Stimulated activated naive CD8-positive, alpha-beta T cell treated with anti-CD3 and anti-CD28 coated beads, Interleukin-15, amount 100 ng/mL, for 72 hours (primary cell): ENCODE measurements around the gene ZFR2.
"Not testable (repeated sequence)": the region's sequence is repeated elsewhere in the genome, so short reads cannot be mapped to it uniquely, and the experiment has no call there.

Source experiments
- ATAC-seq: fragments of 150-1000 bp; cut with Tn5 transposase; 2 replicates; pipeline ENCODE4 v1.10.0; 2021; ENCODE audit warnings: mild to moderate bottlenecking, moderate library complexity
- DNase-seq, 2 donors: peaks; one replicate each; pipeline ENCODE4 v3.0.0; 2021 to 2022
- H3K27ac Mint-ChIP-seq, 2 donors: one replicate each; pipeline ENCODE4 v1.8.0; 2022; ENCODE audit warnings: mild to moderate bottlenecking in 2 of 2, mixed read lengths in 2 of 2, moderate library complexity in 2 of 2
- H3K27me3 Mint-ChIP-seq: one replicate; pipeline ENCODE4 v1.8.0; 2022; ENCODE audit warnings: mixed read lengths
- H3K4me1 Mint-ChIP-seq: one replicate; pipeline ENCODE4 v1.8.0; 2022; ENCODE audit warnings: mild to moderate bottlenecking, mixed read lengths
- H3K4me3 Mint-ChIP-seq, 2 donors: one replicate each; pipeline ENCODE4 v1.8.0; 2022; ENCODE audit warnings: mild to moderate bottlenecking in 2 of 2, mixed read lengths in 2 of 2, moderate library complexity in 1 of 2
- H3K9me3 Mint-ChIP-seq, 2 donors: one replicate each; pipeline ENCODE4 v1.8.0; 2022; ENCODE audit warnings: mixed read lengths in 2 of 2

ZFR2 gene

GRCh38 chr19:3890591-3890990 is 21.8 kb upstream of the ZFR2 start:
- no peaks in the 10 kb centered on the region for H3K27me3 Mint-ChIP-seq
- no peak overlapping the region for H3K4me3 Mint-ChIP-seq
- H3K9me3 Mint-ChIP-seq = no peaks in the 10 kb centered on the region
- no peaks in the 10 kb centered on the region for H3K4me1 Mint-ChIP-seq
- DNase-seq (no peak), ATAC-seq (no peak)
- no peak overlapping the region for H3K27ac Mint-ChIP-seq

GRCh38 chr19:3882041-3882384 is 13.2 kb upstream of the ZFR2 start:
- no peak overlapping the region for H3K27ac Mint-ChIP-seq
- H3K27me3 Mint-ChIP-seq = peaks cover 52% of the 10 kb centered on the region
- H3K4me1 Mint-ChIP-seq = peaks cover 20% of the 10 kb centered on the region
- DNase-seq (no peak), ATAC-seq (no peak)
- H3K9me3 Mint-ChIP-seq = no peaks in the 10 kb centered on the region
- peak overlapping the region in 1 of 2 donors; percentile 4 for H3K4me3 Mint-ChIP-seq

DNA sequence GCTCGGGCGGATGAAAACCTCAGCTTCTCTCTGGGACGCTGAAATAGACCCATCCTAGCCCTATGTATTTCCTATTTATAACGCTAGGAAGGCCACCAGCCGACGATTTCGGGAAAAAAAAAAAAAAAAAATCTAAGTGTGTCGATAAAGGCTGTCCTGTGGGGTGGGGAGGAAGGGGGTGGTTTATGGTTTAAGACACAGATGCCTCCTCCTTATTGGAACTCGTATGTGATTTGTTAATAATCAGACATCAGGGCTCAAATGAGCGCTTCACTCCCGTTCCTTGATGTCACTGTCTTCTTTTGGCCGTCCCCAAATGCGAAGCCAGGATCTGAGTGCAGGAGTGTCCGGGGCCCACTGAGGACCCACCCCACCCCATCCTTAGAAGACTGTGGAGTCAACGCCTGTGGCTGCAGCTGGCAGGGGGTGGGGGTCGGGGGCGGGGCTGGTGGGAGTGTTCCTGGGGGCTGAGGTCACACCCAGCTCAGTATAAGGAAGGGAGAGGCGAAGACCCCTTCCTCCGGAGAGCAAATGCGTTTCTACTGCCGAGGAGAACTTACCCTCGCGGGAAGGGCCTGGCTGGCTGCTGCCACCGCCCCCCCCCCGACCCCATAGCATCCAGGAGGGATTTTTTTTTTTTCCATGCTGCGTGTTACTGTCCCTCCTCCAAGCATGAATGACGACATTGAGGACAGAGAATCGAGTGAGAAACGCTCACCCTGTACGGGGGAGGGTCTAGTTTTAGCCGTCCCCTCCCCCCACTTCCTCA is 12.6 kb upstream of the ZFR2 start:
- H3K27me3 Mint-ChIP-seq = peaks cover 52% of the 10 kb centered on the region
- no peak for ATAC-seq
- H3K4me3 Mint-ChIP-seq = peak overlapping the region in 1 of 2 donors; percentile 4

DNA sequence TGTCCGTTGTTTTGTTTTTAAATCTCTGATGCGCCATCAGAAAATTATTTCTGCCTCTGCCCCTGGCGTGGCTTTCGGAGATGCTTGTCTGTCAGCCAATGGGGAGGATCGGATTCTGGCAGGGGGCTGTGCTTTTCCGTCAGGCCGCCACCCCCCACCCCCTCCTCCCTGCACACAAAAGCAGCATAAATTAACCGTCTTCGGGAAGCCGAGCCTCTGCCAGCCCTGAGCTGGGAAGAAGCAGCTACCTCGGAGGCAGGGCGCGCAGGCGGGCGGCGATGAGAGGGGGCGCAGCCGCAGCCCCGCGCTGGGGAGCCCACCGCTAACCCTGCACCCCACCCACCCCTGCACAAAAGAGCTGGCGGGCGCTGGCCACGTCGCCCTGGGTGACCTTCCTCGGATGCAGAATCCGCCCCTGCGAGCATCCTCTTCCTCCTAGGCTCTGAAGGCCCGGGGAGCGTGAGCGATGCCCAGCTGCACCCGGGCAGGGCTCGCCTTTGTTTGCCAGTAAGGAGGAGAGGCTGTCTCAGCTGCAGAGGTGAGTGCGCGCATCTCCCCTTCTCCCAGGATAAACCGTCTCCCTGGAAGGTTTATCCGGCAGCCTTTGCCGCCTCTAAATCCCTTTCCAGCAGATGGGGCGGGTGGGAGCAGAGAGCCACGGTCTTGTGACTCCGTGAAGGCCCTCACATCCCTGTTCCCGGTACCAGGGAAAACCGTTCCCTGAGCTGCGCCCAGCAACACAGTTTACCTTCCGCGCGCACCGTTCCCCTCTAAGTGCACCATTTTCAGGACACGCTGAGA is 11.8 kb upstream of the ZFR2 start, which contains the start of gene ATCAY:
TSS of gene ATCAY (plus strand) at position 215 of the 801 bp plus-strand sequence. CDS start 5,083 bp downstream, outside the sequence.
- Mint-ChIP-seq H3K9me3 (no peaks in the 10 kb centered on the region), H3K4me3 (peak within 1 kb of the TSS in 1 of 2 donors; percentile 51), H3K27me3 (peaks cover 52% of the 10 kb centered on the region), H3K27ac (no peak within 1 kb of the TSS), H3K4me1 (peaks cover 20% of the 10 kb centered on the region)
- no peak for DNase-seq
- no peak for ATAC-seq

More for the DNA sequence above, 12.6 kb upstream of the ZFR2 start:
- peaks cover 20% of the 10 kb centered on the region for H3K4me1 Mint-ChIP-seq
- DNase-seq = no peak
- H3K9me3 Mint-ChIP-seq = no peaks in the 10 kb centered on the region
- no peak overlapping the region for H3K27ac Mint-ChIP-seq

DNA sequence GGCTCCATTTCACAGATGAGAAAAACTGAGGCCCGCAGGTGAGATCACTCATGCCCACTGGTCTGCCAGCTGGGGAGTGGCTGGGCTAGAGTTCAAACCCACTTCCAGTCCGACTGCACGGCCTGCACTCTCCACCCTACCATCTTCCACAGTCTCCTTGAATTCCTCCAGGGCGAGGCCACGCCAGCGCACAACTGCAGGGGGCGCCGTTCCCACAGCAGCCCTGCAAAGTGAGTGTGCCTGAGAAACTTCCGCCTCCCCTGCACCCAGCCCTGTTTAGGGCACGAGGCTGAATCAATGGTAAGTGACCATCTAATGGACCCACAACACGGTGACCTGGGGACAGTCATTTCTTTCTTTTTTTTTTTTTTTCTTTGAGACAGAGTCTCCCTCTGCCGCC is 10.8 kb upstream of the ZFR2 start:
- no peak overlapping the region for H3K27ac Mint-ChIP-seq

DNA sequence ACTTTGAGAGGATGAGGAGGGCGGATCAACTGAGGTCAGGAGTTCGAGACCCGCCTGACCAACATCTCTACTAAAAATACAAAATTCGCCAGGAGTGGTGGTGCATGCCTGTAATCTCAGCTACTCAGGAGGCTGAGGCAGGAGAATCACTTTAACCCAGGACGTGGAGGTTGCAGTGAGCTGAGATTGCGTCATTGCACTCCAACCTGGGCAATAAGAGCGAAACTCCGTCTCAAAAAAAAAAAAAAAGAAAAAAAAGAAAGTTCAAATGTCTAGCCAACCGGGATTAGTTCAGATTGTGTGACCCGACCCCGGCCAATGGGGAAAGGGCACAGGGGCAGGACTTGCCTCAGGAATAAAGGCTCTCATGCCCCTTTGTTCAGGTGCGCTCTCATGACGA is 5.9 kb upstream of the ZFR2 start:
- not testable (repeated sequence) for H3K27ac Mint-ChIP-seq, H3K4me1 Mint-ChIP-seq, H3K4me3 Mint-ChIP-seq, H3K9me3 Mint-ChIP-seq, DNase-seq, ATAC-seq
- peaks cover 50% of the 10 kb centered on the region for H3K27me3 Mint-ChIP-seq

More for the DNA sequence above, 10.8 kb upstream of the ZFR2 start:
- ATAC-seq (no peak), DNase-seq (no peak)
- peaks cover 62% of the 10 kb centered on the region for H3K27me3 Mint-ChIP-seq
- H3K4me3 Mint-ChIP-seq = no peak overlapping the region
- H3K4me1 Mint-ChIP-seq = peaks cover 20% of the 10 kb centered on the region
- H3K9me3 Mint-ChIP-seq = no peaks in the 10 kb centered on the region

DNA sequence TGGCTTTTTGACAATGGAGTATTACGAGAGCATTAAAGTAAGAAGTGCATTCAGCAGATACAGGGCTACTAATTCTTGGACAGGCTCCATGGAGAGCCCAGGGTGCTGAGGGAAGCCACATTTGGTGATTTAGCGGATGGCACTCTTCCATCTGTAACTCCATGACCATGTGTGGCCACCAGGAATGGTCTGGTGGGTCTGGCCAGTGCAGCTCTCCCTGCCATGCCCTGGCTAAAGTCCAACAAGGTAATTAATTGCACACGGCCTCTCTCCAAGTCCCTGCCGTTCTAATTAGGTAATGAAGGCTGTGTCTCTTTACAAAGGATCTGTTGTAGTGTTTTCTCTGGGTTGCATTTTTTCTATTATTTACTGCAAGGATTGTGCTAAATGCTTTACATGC is 4.3 kb upstream of the ZFR2 start:
- Mint-ChIP-seq H3K27me3 (peaks cover 51% of the 10 kb centered on the region), H3K27ac (no peak overlapping the region), H3K4me1 (peaks cover 7% of the 10 kb centered on the region), H3K9me3 (peaks cover 7 to 11% of the 10 kb centered on the region in 2 donors), H3K4me3 (no peak overlapping the region)
- DNase-seq = no peak
- no peak for ATAC-seq

DNA sequence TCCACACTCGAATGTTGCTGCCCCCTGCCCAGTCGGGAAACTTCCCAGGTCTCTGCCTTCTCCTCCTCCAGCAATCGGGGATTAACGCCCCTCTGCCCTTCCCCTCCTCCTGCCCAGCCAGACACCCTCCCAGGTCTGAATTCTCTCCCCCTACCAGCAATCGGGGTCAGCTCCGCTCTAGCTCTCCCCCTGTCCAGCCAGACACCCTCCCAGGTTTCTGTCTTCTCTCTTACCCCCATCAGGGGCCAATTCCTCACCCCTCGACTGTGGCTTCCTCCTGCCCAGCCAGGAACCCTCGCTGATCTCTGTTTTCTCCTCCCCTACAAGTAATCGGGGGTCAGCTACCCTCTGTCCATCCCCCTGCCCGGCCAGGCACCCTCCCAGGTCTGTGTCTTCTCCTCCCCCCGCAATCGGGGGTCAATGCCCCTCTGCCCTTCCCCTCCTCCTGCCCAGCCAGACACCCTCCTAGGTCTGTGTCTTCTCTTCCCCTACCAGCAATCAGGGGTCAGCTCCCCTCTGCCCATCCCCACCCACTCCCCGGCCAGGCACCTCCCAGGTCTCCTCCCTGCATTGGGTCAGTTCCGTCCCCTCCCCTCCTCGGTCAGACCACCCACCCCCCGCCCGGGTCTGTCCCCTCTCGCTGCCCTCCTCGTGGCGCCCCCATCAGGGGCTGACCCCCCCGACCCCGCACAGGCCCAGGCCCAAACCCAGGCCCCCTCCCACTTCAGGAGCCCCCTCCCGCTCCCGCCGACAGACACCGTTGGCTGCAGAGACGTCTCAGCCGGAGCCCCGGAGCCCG is 668 bp downstream of the ZFR2 start:
- peaks cover 7% of the 10 kb centered on the region for H3K4me1 Mint-ChIP-seq
- peaks cover 42% of the 10 kb centered on the region for H3K27me3 Mint-ChIP-seq
- H3K27ac Mint-ChIP-seq = no peak overlapping the region
- no peak overlapping the region for H3K4me3 Mint-ChIP-seq
- no peak for DNase-seq
- no peak for ATAC-seq
- H3K9me3 Mint-ChIP-seq = peaks cover 7 to 11% of the 10 kb centered on the region in 2 donors

DNA sequence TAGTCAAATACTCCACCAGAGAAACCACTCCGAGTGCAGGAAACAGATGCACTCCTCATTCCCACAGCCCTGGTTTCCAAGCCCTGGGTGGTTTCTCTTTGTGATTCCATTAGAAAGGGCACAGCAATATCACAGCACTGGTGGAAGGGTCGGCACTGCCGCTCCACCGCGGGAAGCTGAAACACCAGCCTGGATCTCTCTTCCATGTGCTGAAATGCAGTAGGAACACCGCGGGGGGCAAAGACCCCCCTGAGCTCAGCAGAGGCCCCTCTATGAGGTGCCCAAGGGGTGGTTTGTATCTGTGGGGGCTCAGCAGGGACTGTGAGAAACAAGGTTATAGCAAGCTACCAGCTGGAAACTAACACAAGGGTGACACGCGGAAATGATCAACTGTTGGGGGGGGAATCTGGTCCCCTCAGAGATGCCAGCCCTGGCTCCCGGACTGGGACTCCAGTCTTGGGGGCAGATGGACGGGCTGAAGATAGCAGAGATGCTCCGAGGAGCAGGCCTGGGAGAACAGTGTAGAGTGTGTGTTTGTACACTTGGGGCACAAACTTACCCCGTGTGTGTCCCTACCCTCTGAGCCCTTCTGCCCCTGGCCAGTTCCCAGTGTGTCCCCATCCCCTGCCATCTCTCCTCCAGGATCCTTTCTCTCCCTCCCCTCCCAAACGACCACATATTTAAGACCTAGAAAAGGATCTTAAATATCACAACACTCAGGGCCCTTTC is 1.8 kb downstream of the ZFR2 start:
- H3K4me3 Mint-ChIP-seq = no peak overlapping the region
- no peak for DNase-seq

DNA sequence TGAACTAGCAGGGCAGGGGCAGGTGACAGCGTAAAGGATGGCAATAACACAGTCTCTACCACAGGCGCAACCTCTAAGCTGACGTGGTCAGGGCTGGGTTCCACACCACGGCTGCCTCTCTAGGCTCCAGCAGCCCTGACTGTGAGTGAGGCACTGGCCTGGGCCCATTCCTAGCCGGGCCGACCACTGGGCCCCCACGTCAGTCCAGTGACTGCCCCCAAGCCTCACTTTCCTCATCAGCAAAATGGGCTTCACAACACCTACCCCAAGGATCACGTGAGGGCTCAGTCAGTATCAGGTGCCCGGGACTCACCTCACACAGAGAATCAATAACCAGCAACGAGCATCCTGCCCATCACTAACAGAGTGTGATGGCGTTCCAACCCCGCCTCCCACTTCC is 5.2 kb downstream of the ZFR2 start:
- peak overlapping the region in 1 of 2 donors; percentile 74 for H3K27ac Mint-ChIP-seq
- H3K4me1 Mint-ChIP-seq = no peaks in the 10 kb centered on the region
- H3K27me3 Mint-ChIP-seq = peaks cover 26% of the 10 kb centered on the region
- H3K9me3 Mint-ChIP-seq = no peaks in the 10 kb centered on the region
- DNase-seq (no peak), ATAC-seq (no peak)
- H3K4me3 Mint-ChIP-seq = no peak overlapping the region

More for the DNA sequence above, 1.8 kb downstream of the ZFR2 start:
- Mint-ChIP-seq H3K4me1 (peaks cover 7% of the 10 kb centered on the region), H3K27me3 (peaks cover 42% of the 10 kb centered on the region), H3K9me3 (peaks cover 7 to 11% of the 10 kb centered on the region in 2 donors), H3K27ac (no peak overlapping the region)
- ATAC-seq = no peak

DNA sequence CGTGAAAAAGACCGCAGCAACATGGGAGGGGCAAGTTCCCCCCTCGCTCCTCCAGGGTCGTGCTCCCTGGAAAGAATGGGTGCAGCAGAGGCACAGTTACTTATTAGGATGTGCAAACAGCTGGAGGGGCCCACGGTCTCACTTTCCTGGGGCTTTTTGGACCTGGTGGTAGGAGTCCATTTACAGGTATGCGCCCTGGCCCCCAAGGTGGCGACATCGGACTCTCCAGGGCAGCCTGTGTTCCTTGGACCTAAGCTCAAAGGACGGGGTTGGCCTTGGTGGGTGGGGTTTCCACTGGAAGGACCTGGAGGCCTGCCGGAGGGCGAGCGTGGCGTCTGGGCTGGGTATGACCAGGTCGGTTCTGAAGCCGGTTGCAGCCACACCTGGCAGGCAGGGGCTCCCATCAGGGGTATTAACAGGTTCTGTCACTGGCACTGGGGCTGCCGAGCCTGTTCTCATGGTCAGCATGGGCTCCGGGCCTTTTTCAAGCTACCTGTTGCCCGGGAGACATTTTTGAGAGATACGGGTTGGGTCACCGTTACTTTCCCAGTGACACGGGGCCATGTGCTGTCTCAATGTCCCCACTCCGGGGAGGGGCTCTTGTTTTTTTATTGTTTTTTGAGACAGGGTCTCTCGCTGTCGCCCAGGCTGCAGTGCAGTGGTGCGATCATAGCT is 5.9 kb downstream of the ZFR2 start:
- no peak for ATAC-seq

GRCh38 chr19:3860499-3860898 is 8.3 kb downstream of the ZFR2 start:
- DNase-seq (no peak), ATAC-seq (no peak)
- H3K27ac Mint-ChIP-seq = no peak overlapping the region
- no peaks in the 10 kb centered on the region for H3K9me3 Mint-ChIP-seq
- H3K4me1 Mint-ChIP-seq = no peaks in the 10 kb centered on the region
- no peak overlapping the region for H3K4me3 Mint-ChIP-seq
- H3K27me3 Mint-ChIP-seq = no peaks in the 10 kb centered on the region

More for the DNA sequence above, 5.9 kb downstream of the ZFR2 start:
- Mint-ChIP-seq H3K4me1 (no peaks in the 10 kb centered on the region), H3K27me3 (peaks cover 19% of the 10 kb centered on the region), H3K9me3 (no peaks in the 10 kb centered on the region), H3K4me3 (no peak overlapping the region), H3K27ac (peak overlapping the region in 1 of 2 donors; percentile 67)
- no peak for DNase-seq

DNA sequence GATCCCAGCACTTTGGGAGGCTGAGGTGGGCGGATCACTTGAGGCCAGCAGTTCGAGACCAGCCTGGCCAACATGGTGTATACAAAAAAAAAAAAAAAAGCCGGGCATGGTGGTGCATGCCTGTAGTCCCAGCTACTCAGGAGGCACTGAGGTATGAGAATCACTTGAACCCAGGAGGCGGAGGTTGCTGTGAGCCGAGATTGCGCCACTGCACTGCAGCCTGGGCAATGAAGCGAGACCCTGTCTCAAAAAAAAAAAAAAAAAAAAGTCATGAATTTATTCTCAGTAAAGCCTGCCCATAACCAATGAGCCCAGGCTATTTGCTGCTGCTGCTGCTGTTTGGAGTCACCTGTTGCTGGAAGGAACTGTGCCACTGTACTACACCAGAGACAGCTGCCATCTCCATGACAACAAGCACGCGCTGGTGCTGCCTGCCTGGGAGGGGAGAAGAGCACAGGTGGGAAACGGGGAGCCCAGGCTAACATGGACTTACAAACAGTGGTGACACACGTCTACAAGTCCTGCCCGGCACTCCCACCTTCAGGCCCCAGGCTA is 11.3 kb downstream of the ZFR2 start:
- Mint-ChIP-seq H3K27ac (no peak overlapping the region), H3K4me3 (no peak overlapping the region), H3K9me3 (peaks cover 1 to 2% of the 10 kb centered on the region in 2 donors), H3K4me1 (no peaks in the 10 kb centered on the region), H3K27me3 (no peaks in the 10 kb centered on the region)
- ATAC-seq (no peak), DNase-seq (no peak)

- DNase-seq = no peak
- H3K27me3 Mint-ChIP-seq = no peaks in the 10 kb centered on the region
- H3K9me3 Mint-ChIP-seq = peaks cover 16 to 20% of the 10 kb centered on the region in 2 donors
- H3K27ac Mint-ChIP-seq = no peak overlapping the region
- H3K4me1 Mint-ChIP-seq = no peaks in the 10 kb centered on the region
- no peak for ATAC-seq
- no peak overlapping the region for H3K4me3 Mint-ChIP-seq
These were observed 13.5 kb downstream of the ZFR2 start for GRCh38 chr19:3855320-3855719.
